Measurements from ENCODE around the gene UGT1A5. TPM values are rescaled to one million over a fixed set of nuclear protein-coding genes. Genes with fewer than 3 reads are reported as not detected.

The UGT1A5 gene
- total and polyA plus RNA-seq, 5 donors from 2014 or later, result not detected

DNA sequence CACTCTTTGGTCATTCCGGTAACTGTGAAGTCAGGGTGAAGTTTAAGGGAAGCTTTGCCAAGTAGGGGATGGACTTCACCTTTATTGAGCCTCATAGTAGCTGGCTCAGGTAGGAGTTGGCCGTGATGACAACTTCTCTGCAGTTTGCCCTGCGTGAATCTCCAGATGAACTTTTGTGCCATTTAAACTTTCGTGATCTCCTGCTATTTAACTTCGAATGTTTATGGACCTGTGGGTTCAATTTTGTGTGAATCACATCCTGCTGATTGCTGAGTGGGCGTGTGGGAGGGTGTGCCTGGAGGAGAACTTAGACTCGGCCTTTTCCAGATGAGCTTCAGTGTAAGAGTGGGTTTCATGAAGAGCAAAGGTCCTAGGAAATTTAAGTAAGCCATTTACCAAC, 51.6 kb downstream of the UGT1A5 start:
- Histone ChIP-seq H3K9me3 (ENCODE audit: control insufficient read depth in 2 of 2, low read length in 2 of 2) (no peaks in the 10 kb centered on the region), H3K4me3 (ENCODE audit: low read depth, low read length) (no peak overlapping the region), H3K4me1 (ENCODE audit: control insufficient read depth, insufficient read depth, low read length, poor library complexity, severe bottlenecking) (no peaks in the 10 kb centered on the region), H3K36me3 (ENCODE audit: control insufficient read depth, insufficient read depth, low read length) (no peaks in the 10 kb centered on the region), H3K27me3 (ENCODE audit: control insufficient read depth, insufficient read depth, low read length) (peaks cover 11% of the 10 kb centered on the region), H3K27ac (ENCODE audit: insufficient read depth, low read length, poor library complexity, severe bottlenecking) (no peak overlapping the region)
- Mint-ChIP-seq H3K27ac (no peak overlapping the region), H3K27me3 (peaks cover 26% of the 10 kb centered on the region), H3K9me3 (peaks cover 0 to 2% (median 2%) of the 10 kb centered on the region in 7 donors), H3K4me3 (no peak overlapping the region), H3K36me3 (no peaks in the 10 kb centered on the region), H3K4me1 (no peaks in the 10 kb centered on the region)
- ATAC-seq (ENCODE audit: low read depth in 2 of 2) (no peak), DNase-seq (no peak)

DNA sequence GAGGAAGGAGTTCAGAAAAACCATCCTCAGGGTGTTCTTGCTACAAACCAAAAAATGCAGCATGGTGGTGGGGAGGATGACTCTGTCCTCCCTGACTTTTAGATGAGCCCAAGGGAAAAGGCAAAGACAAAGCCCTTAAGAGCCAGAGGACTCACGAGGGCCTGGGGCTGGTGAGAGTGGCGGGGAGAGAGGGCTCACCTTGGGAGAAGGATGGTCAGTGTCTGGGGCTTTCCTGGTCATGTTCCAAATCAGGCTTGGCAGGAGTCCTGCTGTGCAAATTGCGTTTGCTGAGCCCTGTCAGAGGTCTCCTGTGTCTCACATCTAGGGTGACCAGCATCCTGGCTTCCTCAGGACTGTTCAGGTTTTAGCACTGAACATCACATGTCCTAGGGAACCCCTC, 52.1 kb downstream of the UGT1A5 start:
- H3K9me3 Mint-ChIP-seq, result peaks cover 0 to 2% (median 2%) of the 10 kb centered on the region in 7 donors
- Histone ChIP-seq H3K9me3 (ENCODE audit: control insufficient read depth in 2 of 2, low read length in 2 of 2) (no peaks in the 10 kb centered on the region), H3K36me3 (ENCODE audit: control insufficient read depth, insufficient read depth, low read length) (no peaks in the 10 kb centered on the region), H3K4me1 (ENCODE audit: control insufficient read depth, insufficient read depth, low read length, poor library complexity, severe bottlenecking) (no peaks in the 10 kb centered on the region), H3K4me3 (ENCODE audit: low read depth, low read length) (no peak overlapping the region), H3K27me3 (ENCODE audit: control insufficient read depth, insufficient read depth, low read length) (peaks cover 13% of the 10 kb centered on the region), H3K27ac (ENCODE audit: insufficient read depth, low read length, poor library complexity, severe bottlenecking) (no peak overlapping the region)
- ATAC-seq (ENCODE audit: low read depth in 2 of 2) (no peak), DNase-seq (no peak)
- H3K36me3 Mint-ChIP-seq, result no peaks in the 10 kb centered on the region
- no peak overlapping the region for H3K4me3 Mint-ChIP-seq
- peaks cover 26% of the 10 kb centered on the region for H3K27me3 Mint-ChIP-seq
- H3K4me1 Mint-ChIP-seq, result no peaks in the 10 kb centered on the region
- H3K27ac Mint-ChIP-seq, result no peak overlapping the region

DNA sequence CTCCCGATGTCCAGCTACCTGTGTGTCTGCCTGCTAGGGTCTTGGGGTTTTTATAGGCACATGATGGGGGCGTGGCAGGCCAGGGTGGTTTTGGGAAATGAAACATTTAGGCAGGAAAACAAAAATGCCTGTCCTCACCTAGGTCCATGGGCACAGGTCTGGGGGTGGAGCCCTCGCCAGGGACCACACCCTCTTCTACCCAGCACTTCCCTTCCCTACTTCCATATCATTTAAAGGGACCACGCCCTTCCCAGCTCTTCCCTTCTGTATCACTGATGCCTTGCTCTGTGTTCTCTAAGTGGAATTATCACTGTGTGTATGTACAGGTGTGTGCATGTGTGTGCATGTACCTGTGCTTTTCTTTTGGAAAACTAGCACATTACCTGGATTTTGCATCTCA, 53.7 kb downstream of the UGT1A5 start:
- H3K27me3 Mint-ChIP-seq, result peaks cover 31% of the 10 kb centered on the region
- ATAC-seq (ENCODE audit: low read depth in 2 of 2), result no peak

DNA sequence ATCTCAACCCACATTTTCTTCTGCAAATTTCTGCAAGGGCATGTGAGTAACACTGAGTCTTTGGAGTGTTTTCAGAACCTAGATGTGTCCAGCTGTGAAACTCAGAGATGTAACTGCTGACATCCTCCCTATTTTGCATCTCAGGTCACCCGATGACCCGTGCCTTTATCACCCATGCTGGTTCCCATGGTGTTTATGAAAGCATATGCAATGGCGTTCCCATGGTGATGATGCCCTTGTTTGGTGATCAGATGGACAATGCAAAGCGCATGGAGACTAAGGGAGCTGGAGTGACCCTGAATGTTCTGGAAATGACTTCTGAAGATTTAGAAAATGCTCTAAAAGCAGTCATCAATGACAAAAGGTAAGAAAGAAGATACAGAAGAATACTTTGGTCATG, 55.4 kb downstream of the UGT1A5 start:
- H3K27ac Mint-ChIP-seq, result no peak overlapping the region
- Histone ChIP-seq H3K36me3 (ENCODE audit: control insufficient read depth, insufficient read depth, low read length) (no peaks in the 10 kb centered on the region), H3K4me1 (ENCODE audit: control insufficient read depth, insufficient read depth, low read length, poor library complexity, severe bottlenecking) (no peaks in the 10 kb centered on the region), H3K27me3 (ENCODE audit: control insufficient read depth, insufficient read depth, low read length) (peaks cover 11% of the 10 kb centered on the region), H3K9me3 (ENCODE audit: control insufficient read depth in 2 of 2, low read length in 2 of 2) (no peaks in the 10 kb centered on the region), H3K4me3 (ENCODE audit: low read depth, low read length) (no peak overlapping the region), H3K27ac (ENCODE audit: insufficient read depth, low read length, poor library complexity, severe bottlenecking) (no peak overlapping the region)
- DNase-seq (no peak), ATAC-seq (ENCODE audit: low read depth in 2 of 2) (no peak)
- H3K27me3 Mint-ChIP-seq, result peaks cover 30% of the 10 kb centered on the region
- no peaks in the 10 kb centered on the region for H3K4me1 Mint-ChIP-seq
- H3K4me3 Mint-ChIP-seq, result no peak overlapping the region
- H3K9me3 Mint-ChIP-seq, result peaks cover 0 to 4% (median 0%) of the 10 kb centered on the region in 7 donors
- no peaks in the 10 kb centered on the region for H3K36me3 Mint-ChIP-seq

More for the DNA sequence above, 53.7 kb downstream of the UGT1A5 start:
- no peaks in the 10 kb centered on the region for H3K4me1 Mint-ChIP-seq
- H3K9me3 Mint-ChIP-seq, result peaks cover 0 to 4% (median 0%) of the 10 kb centered on the region in 7 donors
- Histone ChIP-seq H3K27me3 (ENCODE audit: control insufficient read depth, insufficient read depth, low read length) (peaks cover 13% of the 10 kb centered on the region), H3K4me1 (ENCODE audit: control insufficient read depth, insufficient read depth, low read length, poor library complexity, severe bottlenecking) (no peaks in the 10 kb centered on the region), H3K9me3 (ENCODE audit: control insufficient read depth in 2 of 2, low read length in 2 of 2) (no peaks in the 10 kb centered on the region), H3K36me3 (ENCODE audit: control insufficient read depth, insufficient read depth, low read length) (no peaks in the 10 kb centered on the region), H3K27ac (ENCODE audit: insufficient read depth, low read length, poor library complexity, severe bottlenecking) (no peak overlapping the region), H3K4me3 (ENCODE audit: low read depth, low read length) (no peak overlapping the region)
- no peak overlapping the region for H3K27ac Mint-ChIP-seq
- H3K36me3 Mint-ChIP-seq, result no peaks in the 10 kb centered on the region
- H3K4me3 Mint-ChIP-seq, result no peak overlapping the region
- no peak for DNase-seq

DNA sequence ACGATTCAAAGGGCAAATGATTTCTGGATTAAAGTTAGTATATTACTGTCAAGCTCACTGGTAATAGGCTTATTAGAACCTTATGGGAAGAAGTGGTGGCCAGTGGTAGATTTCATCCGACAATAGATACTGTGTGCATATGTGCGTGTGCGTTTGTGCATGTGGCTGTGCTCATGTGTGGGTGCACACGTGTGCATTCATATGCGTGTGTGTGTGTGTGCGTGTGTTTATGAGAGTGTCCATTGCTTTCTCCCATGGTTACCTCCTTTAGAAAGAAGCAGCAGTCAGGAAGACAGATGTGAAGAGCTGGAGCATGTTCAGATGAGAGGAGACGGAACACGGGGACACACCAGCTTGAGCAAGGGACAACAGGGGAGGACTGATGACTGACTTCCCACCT, 56.6 kb downstream of the UGT1A5 start:
- H3K27me3 Mint-ChIP-seq, result peaks cover 20% of the 10 kb centered on the region
- no peak overlapping the region for H3K27ac Mint-ChIP-seq
- H3K9me3 Mint-ChIP-seq, result peaks cover 0 to 5% (median 0%) of the 10 kb centered on the region in 7 donors
- no peak overlapping the region for H3K27ac ChIP-seq (ENCODE audit: insufficient read depth, low read length, poor library complexity, severe bottlenecking)
- H3K4me3 Mint-ChIP-seq, result no peak overlapping the region
- H3K4me3 ChIP-seq (ENCODE audit: low read depth, low read length), result no peak overlapping the region
- no peaks in the 10 kb centered on the region for H3K36me3 Mint-ChIP-seq
- H3K36me3 ChIP-seq (ENCODE audit: control insufficient read depth, insufficient read depth, low read length), result no peaks in the 10 kb centered on the region
- ATAC-seq (ENCODE audit: low read depth in 2 of 2) (no peak), DNase-seq (no peak)
- no peaks in the 10 kb centered on the region for H3K9me3 ChIP-seq (ENCODE audit: control insufficient read depth in 2 of 2, low read length in 2 of 2)
- no peaks in the 10 kb centered on the region for H3K4me1 Mint-ChIP-seq
- H3K27me3 ChIP-seq (ENCODE audit: control insufficient read depth, insufficient read depth, low read length), result peaks cover 5% of the 10 kb centered on the region
- no peaks in the 10 kb centered on the region for H3K4me1 ChIP-seq (ENCODE audit: control insufficient read depth, insufficient read depth, low read length, poor library complexity, severe bottlenecking)

DNA sequence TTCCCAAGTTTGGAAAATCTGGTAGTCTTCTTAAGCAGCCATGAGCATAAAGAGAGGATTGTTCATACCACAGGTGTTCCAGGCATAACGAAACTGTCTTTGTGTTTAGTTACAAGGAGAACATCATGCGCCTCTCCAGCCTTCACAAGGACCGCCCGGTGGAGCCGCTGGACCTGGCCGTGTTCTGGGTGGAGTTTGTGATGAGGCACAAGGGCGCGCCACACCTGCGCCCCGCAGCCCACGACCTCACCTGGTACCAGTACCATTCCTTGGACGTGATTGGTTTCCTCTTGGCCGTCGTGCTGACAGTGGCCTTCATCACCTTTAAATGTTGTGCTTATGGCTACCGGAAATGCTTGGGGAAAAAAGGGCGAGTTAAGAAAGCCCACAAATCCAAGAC, 59.4 kb downstream of the UGT1A5 start:
- ATAC-seq (ENCODE audit: low read depth in 2 of 2), result no peak
- H3K36me3 Mint-ChIP-seq, result no peaks in the 10 kb centered on the region
- no peak overlapping the region for H3K27ac ChIP-seq (ENCODE audit: insufficient read depth, low read length, poor library complexity, severe bottlenecking)
- no peaks in the 10 kb centered on the region for H3K36me3 ChIP-seq (ENCODE audit: control insufficient read depth, insufficient read depth, low read length)
- no peaks in the 10 kb centered on the region for H3K4me1 ChIP-seq (ENCODE audit: control insufficient read depth, insufficient read depth, low read length, poor library complexity, severe bottlenecking)
- peaks cover 5% of the 10 kb centered on the region for H3K27me3 Mint-ChIP-seq
- H3K4me3 ChIP-seq (ENCODE audit: low read depth, low read length), result no peak overlapping the region
- H3K9me3 ChIP-seq (ENCODE audit: control insufficient read depth in 2 of 2, low read length in 2 of 2), result peaks cover 0 to 10% of the 10 kb centered on the region in 2 experiments
- peaks cover 0 to 12% (median 3%) of the 10 kb centered on the region in 7 donors for H3K9me3 Mint-ChIP-seq
- H3K4me3 Mint-ChIP-seq, result no peak overlapping the region
- no peak for DNase-seq
- H3K27ac Mint-ChIP-seq, result no peak overlapping the region
- H3K4me1 Mint-ChIP-seq, result no peaks in the 10 kb centered on the region
- H3K27me3 ChIP-seq (ENCODE audit: control insufficient read depth, insufficient read depth, low read length), result peaks cover 2% of the 10 kb centered on the region

DNA sequence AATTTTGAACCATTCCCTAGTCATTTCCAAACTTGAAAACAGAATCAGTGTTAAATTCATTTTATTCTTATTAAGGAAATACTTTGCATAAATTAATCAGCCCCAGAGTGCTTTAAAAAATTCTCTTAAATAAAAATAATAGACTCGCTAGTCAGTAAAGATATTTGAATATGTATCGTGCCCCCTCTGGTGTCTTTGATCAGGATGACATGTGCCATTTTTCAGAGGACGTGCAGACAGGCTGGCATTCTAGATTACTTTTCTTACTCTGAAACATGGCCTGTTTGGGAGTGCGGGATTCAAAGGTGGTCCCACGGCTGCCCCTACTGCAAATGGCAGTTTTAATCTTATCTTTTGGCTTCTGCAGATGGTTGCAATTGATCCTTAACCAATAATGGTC, 59.9 kb downstream of the UGT1A5 start:
- Histone ChIP-seq H3K4me1 (ENCODE audit: control insufficient read depth, insufficient read depth, low read length, poor library complexity, severe bottlenecking) (no peaks in the 10 kb centered on the region), H3K36me3 (ENCODE audit: control insufficient read depth, insufficient read depth, low read length) (no peaks in the 10 kb centered on the region), H3K27me3 (ENCODE audit: control insufficient read depth, insufficient read depth, low read length) (peaks cover 5% of the 10 kb centered on the region), H3K9me3 (ENCODE audit: control insufficient read depth in 2 of 2, low read length in 2 of 2) (peaks cover 0 to 11% of the 10 kb centered on the region in 2 experiments), H3K4me3 (ENCODE audit: low read depth, low read length) (no peak overlapping the region), H3K27ac (ENCODE audit: insufficient read depth, low read length, poor library complexity, severe bottlenecking) (no peak overlapping the region)
- Mint-ChIP-seq H3K27ac (no peak overlapping the region), H3K36me3 (no peaks in the 10 kb centered on the region), H3K27me3 (peaks cover 5% of the 10 kb centered on the region), H3K9me3 (peaks cover 0 to 14% (median 3%) of the 10 kb centered on the region in 7 donors), H3K4me3 (no peak overlapping the region), H3K4me1 (no peaks in the 10 kb centered on the region)
- DNase-seq (no peak), ATAC-seq (ENCODE audit: low read depth in 2 of 2) (no peak)

DNA sequence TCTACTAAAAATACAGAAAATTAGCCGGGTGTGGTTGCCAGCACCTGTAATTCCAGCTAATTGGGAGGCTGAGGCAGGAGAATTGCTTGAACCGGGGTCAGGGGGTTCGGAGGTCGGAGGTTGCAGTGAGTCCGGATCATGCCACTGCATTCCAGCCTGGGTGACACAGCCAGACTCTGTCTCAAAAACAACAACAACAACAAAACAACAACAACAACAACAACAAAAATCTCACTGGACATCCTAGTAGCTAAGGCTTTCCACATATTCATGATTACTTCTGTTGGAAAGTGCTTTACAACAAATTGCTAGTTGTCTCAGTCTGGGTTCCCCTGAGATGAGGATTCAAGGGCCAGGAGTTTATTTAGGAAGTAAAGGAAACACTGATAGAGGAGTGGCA, 61.1 kb downstream of the UGT1A5 start:
- H3K27me3 ChIP-seq (ENCODE audit: control insufficient read depth, insufficient read depth, low read length), result peaks cover 10% of the 10 kb centered on the region
- no peak overlapping the region for H3K4me3 ChIP-seq (ENCODE audit: low read depth, low read length)
- ATAC-seq (ENCODE audit: low read depth in 2 of 2) (no peak), DNase-seq (no peak)
- Mint-ChIP-seq H3K36me3 (no peaks in the 10 kb centered on the region), H3K4me3 (no peak overlapping the region), H3K27ac (no peak overlapping the region), H3K4me1 (no peaks in the 10 kb centered on the region), H3K9me3 (peaks cover 0 to 17% (median 3%) of the 10 kb centered on the region in 7 donors), H3K27me3 (peaks cover 5% of the 10 kb centered on the region)
- H3K36me3 ChIP-seq (ENCODE audit: control insufficient read depth, insufficient read depth, low read length), result no peaks in the 10 kb centered on the region
- peaks cover 0 to 11% of the 10 kb centered on the region in 2 experiments for H3K9me3 ChIP-seq (ENCODE audit: control insufficient read depth in 2 of 2, low read length in 2 of 2)
- no peak overlapping the region for H3K27ac ChIP-seq (ENCODE audit: insufficient read depth, low read length, poor library complexity, severe bottlenecking)
- no peaks in the 10 kb centered on the region for H3K4me1 ChIP-seq (ENCODE audit: control insufficient read depth, insufficient read depth, low read length, poor library complexity, severe bottlenecking)

Data from CD4-positive, CD25-positive, alpha-beta regulatory T cell (primary cell).